Endothelial cell of umbilical vein (primary cell): Measurements from ENCODE around the gene CBX4. TPM values are rescaled to one million over a fixed set of nuclear protein-coding genes. Genes with fewer than 3 reads are reported as not detected.

Experiments
- BruUV-seq: library from RNA; stranded (reverse); fragments of 400-500 nt; replicated peaks from 2 replicates; lab custom pipeline; 2021; lab: Mats Ljungman, UMichigan
- CTCF ChIA-PET: fragments of 300-600, 350-600 bp; sonication (Branson Sonifier 250); formaldehyde crosslinking; loops from one replicate; lab custom pipeline; 2021; ENCODE audit warnings: antibody characterized with exemption, inconsistent platforms; lab: Charles Lee
- POLR2A ChIA-PET: fragments of 300-600, 350-600 bp; sonication (Branson Sonifier 250); formaldehyde crosslinking; loops from one replicate; lab custom pipeline; 2021; ENCODE audit warnings: antibody characterized with exemption, inconsistent platforms; lab: Charles Lee
- DNase-seq: peaks from one replicate; pipeline ENCODE4 v3.0.0-alpha.2; 2011; ENCODE audit warnings: low read depth, low spot score
- FAIRE-seq: peaks from 2 replicates; lab custom pipeline; 2011; peaks lifted over from hg19 to GRCh38; lab: Jason Lieb, UNC
- H2AFZ ChIP-seq: 2 replicates; pipeline ENCODE4 v1.6.0; 2012; ENCODE audit warnings: low read depth, low read length, control low read depth, inconsistent platforms
- H3K27ac ChIP-seq: 2 replicates; pipeline ENCODE4 v1.5.1; 2011; ENCODE audit warnings: low read depth, mild to moderate bottlenecking, control low read depth, low read length, moderate library complexity; ENCODE audit not compliant: insufficient read depth
- H3K27me3 ChIP-seq, 2 experiments: 2 replicates each; pipeline versions ENCODE4 v1.6.0 to v1.6.1; 2011; ENCODE audit warnings: low read length in 2 of 2, mixed read lengths in 1 of 2; ENCODE audit not compliant: control insufficient read depth in 2 of 2, insufficient read depth in 2 of 2
- H3K36me3 ChIP-seq, 2 experiments: 2 replicates in 1 of 2; 3 replicates in 1 of 2; pipeline ENCODE4 v1.5.1; 2011; ENCODE audit warnings: low read length in 2 of 2, mild to moderate bottlenecking in 1 of 2, moderate library complexity in 1 of 2; ENCODE audit not compliant: control insufficient read depth in 2 of 2, insufficient read depth in 2 of 2; ENCODE audit errors: extremely low read depth in 1 of 2
- H3K4me1 ChIP-seq: 3 replicates; pipeline ENCODE4 v1.5.1; 2011; ENCODE audit warnings: mild to moderate bottlenecking, low read length; ENCODE audit not compliant: control insufficient read depth, insufficient read depth; ENCODE audit errors: extremely low read depth
- H3K4me2 ChIP-seq: 2 replicates; pipeline ENCODE4 v1.6.1; 2011; ENCODE audit warnings: low read length, control low read depth, mixed read lengths; ENCODE audit not compliant: insufficient read depth
- H3K4me3 ChIP-seq, 3 experiments: fragments of 200-600 bp in 1 of 3; sonication (generic), shearing (Covaris generic) in 1 of 3; replicated peaks in 1 of 3; 2 replicates each; pipeline ENCODE4 v1.5.1; 2011 to 2016; ENCODE audit warnings: control low read depth in 3 of 3, low read length in 3 of 3, mild to moderate bottlenecking in 2 of 3, inconsistent platforms in 1 of 3, low read depth in 1 of 3, moderate library complexity in 1 of 3; ENCODE audit not compliant: insufficient read depth in 1 of 3
- H3K79me2 ChIP-seq: 2 replicates; pipeline ENCODE4 v1.6.0; 2012; ENCODE audit warnings: low read length, inconsistent platforms; ENCODE audit not compliant: control insufficient read depth, insufficient read depth
- H3K9ac ChIP-seq: replicated peaks from 2 replicates; pipeline ENCODE3; 2011; ENCODE audit warnings: low read length, control low read depth; ENCODE audit not compliant: insufficient read depth; ENCODE audit errors: extremely low read depth
- H3K9me1 ChIP-seq: replicated peaks from 3 replicates; pipeline ENCODE4 v1.6.0; 2011; ENCODE audit warnings: mild to moderate bottlenecking, low read length; ENCODE audit not compliant: control insufficient read depth, insufficient read depth; ENCODE audit errors: extremely low read depth
- H3K9me3 ChIP-seq: replicated peaks from 2 replicates; pipeline ENCODE4 v1.5.1; 2012; ENCODE audit warnings: low read length, inconsistent platforms; ENCODE audit not compliant: control insufficient read depth, insufficient read depth
- H4K20me1 ChIP-seq: replicated peaks from 2 replicates; pipeline ENCODE3; 2011; ENCODE audit warnings: mild to moderate bottlenecking, low read length; ENCODE audit not compliant: control insufficient read depth, insufficient read depth; ENCODE audit errors: extremely low read depth
- CTCF ChIP-seq, 2 donors: IDR thresholded peaks; 1 replicate in 1 of 2; 2 replicates in 1 of 2; pipeline ENCODE4 v1.5.1; 2011; ENCODE audit warnings: low read length in 2 of 2, mild to moderate bottlenecking in 2 of 2, moderate library complexity in 2 of 2, control low read depth in 1 of 2, inconsistent platforms in 1 of 2, low read depth in 1 of 2; ENCODE audit not compliant: insufficient read depth in 1 of 2; ENCODE audit errors: extremely low read depth in 1 of 2
- EZH2 ChIP-seq: IDR thresholded peaks from 2 replicates; pipeline ENCODE4 v1.6.1; 2012; ENCODE audit warnings: borderline replicate concordance, low read depth, mild to moderate bottlenecking, moderate library complexity, low read length, inconsistent platforms; ENCODE audit not compliant: severe bottlenecking
- FOS ChIP-seq: IDR thresholded peaks from 2 replicates; pipeline ENCODE4 v1.6.1; 2011; ENCODE audit warnings: mild to moderate bottlenecking, low read length, moderate library complexity, borderline replicate concordance; ENCODE audit not compliant: insufficient read depth
- GATA2 ChIP-seq: IDR thresholded peaks from 2 replicates; pipeline ENCODE4 v1.7.0; 2011; ENCODE audit warnings: low read depth, mild to moderate bottlenecking, moderate library complexity, mixed read lengths, low read length; ENCODE audit not compliant: insufficient read length, insufficient read depth
- JUN ChIP-seq: IDR thresholded peaks from 2 replicates; pipeline ENCODE4 v1.6.1; 2011; ENCODE audit warnings: borderline replicate concordance, low read depth; ENCODE audit not compliant: insufficient read length, insufficient read depth
- MAX ChIP-seq: IDR thresholded peaks from 2 replicates; pipeline ENCODE4 v1.6.1; 2011; ENCODE audit not compliant: insufficient read depth, insufficient read length
- MYC ChIP-seq: IDR thresholded peaks from one replicate; pipeline ENCODE4 v1.6.1; 2011; ENCODE audit warnings: mild to moderate bottlenecking, low read depth, low read length
- POLR2A ChIP-seq: IDR thresholded peaks from 2 replicates; pipeline ENCODE4 v1.6.1; 2012; ENCODE audit warnings: low read depth, mild to moderate bottlenecking, control low read depth, low read length
- POLR2AphosphoS5 ChIP-seq: IDR thresholded peaks from 2 replicates; pipeline ENCODE4 v1.6.1; 2012; ENCODE audit warnings: low read depth, mild to moderate bottlenecking, control low read depth, low read length, moderate library complexity; ENCODE audit not compliant: insufficient read depth
- dilution Hi-C: fragments of 300-500 bp; cut with MboI; formaldehyde crosslinking; loops from one replicate; pipeline ENCODE4 v1.15.0; 2019; ENCODE audit warnings: low sequenced_read_pairs; ENCODE audit not compliant: extremely low pct_ligation_motif_present
- intact Hi-C: fragments of 100-400 bp; cut with micrococcal nuclease; formaldehyde crosslinking; loops from one replicate; pipeline ENCODE4 v1.10.0; 2022
- polyA plus RNA-seq, 4 experiments: library from polyadenylated mRNA; depleted of rRNA in 3 of 4; stranded (reverse) in 3 of 4; unstranded in 1 of 4; fragments of >200 nt; gene quantifications; 2 replicates each; pipeline versions ENCODE4 v1.2.1 to v1.2.3, GENCODE V29; 2011 to 2012; ENCODE audit warnings: missing spikeins in 1 of 4
- total RNA-seq: library from RNA; stranded (reverse); gene quantifications from 2 replicates; pipeline ENCODE4 v1.2.3, GENCODE V29; 2021

The CBX4 gene
- total and polyA plus RNA-seq, 2 donors (not counting 3 experiments of a cell fraction or from before 2014, with no cell fraction given) = 7.0 to 12.3 TPM

- Histone ChIP-seq H3K9me3 (no peaks in the 10 kb centered on the region), H3K27me3 (no peaks in the 10 kb centered on the region), H4K20me1 (no peaks in the 10 kb centered on the region), H3K27ac (no peak overlapping the region), H3K4me3 (no peak overlapping the region), H3K79me2 (no peaks in the 10 kb centered on the region), H3K9me1 (no peaks in the 10 kb centered on the region), H3K4me2 (no peak overlapping the region), H3K9ac (no peak overlapping the region), H3K36me3 (peaks cover 0 to 3% of the 10 kb centered on the region in 2 experiments), H3K4me1 (peaks cover 14% of the 10 kb centered on the region), H2AFZ (no peak overlapping the region)
- TF ChIP-seq POLR2AphosphoS5 (no peak), MAX (no peak), CTCF (IDR thresholded peaks at IDR 0.05; ENCODE audit: extremely low read depth in 1 of 2, insufficient read depth in 1 of 2, low read depth in 1 of 2, low read length in 2 of 2) (no peak), FOS (no peak), JUN (no peak), MYC (no peak), POLR2A (no peak), GATA2 (no peak), EZH2 (no peak)
- intact Hi-C loops = no loop called here
- CTCF ChIA-PET = interaction anchor here (0.5 to 1.5 kb wide), 3 partner anchors 15 to 23 kb away, joined by 3 to 4 read pairs (median 3); no protein-coding TSS in a partner anchor
- dilution Hi-C loops = no loop called here
- POLR2A ChIA-PET = no interaction called here
- no TSS peak for BruUV-seq
- no peak for FAIRE-seq
- no peak for DNase-seq
Observed at GRCh38 chr17:79830763-79831264, 8.4 kb downstream of the CBX4 start.
